GM13976 (cell line): ENCODE data around the gene RPL22.

Source experiments
- DNase-seq: peaks from one replicate; pipeline ENCODE4 v3.0.0; 2012; ENCODE audit warnings: low spot score
- CTCF ChIP-seq: IDR thresholded peaks from 2 replicates; pipeline ENCODE4 v1.5.1; 2012; ENCODE audit warnings: borderline replicate concordance, mild to moderate bottlenecking; ENCODE audit not compliant: insufficient read depth; ENCODE audit errors: extremely low read depth, missing control alignments, control extremely low read depth
- in situ Hi-C: fragments of 300-500 bp; cut with MboI; formaldehyde crosslinking; loops from one replicate; pipeline ENCODE4 v1.12.0; 2022; ENCODE audit warnings: low sequenced_read_pairs, mixed read lengths, inconsistent platforms; ENCODE audit not compliant: unreplicated experiment

RPL22 gene

GRCh38 chr1:6170116-6170741 lies 29.2 kb downstream of the RPL22 start:
- in situ Hi-C loops: no loop called here

GRCh38 chr1:6168947-6169586 lies 30.3 kb downstream of the RPL22 start:
- no peak for TF ChIP-seq CTCF
- DNase-seq: no peak
- in situ Hi-C loops: no loop called here

More at GRCh38 chr1:6170116-6170741, 29.2 kb downstream of the RPL22 start:
- no peak for DNase-seq
- no peak for TF ChIP-seq CTCF

DNA sequence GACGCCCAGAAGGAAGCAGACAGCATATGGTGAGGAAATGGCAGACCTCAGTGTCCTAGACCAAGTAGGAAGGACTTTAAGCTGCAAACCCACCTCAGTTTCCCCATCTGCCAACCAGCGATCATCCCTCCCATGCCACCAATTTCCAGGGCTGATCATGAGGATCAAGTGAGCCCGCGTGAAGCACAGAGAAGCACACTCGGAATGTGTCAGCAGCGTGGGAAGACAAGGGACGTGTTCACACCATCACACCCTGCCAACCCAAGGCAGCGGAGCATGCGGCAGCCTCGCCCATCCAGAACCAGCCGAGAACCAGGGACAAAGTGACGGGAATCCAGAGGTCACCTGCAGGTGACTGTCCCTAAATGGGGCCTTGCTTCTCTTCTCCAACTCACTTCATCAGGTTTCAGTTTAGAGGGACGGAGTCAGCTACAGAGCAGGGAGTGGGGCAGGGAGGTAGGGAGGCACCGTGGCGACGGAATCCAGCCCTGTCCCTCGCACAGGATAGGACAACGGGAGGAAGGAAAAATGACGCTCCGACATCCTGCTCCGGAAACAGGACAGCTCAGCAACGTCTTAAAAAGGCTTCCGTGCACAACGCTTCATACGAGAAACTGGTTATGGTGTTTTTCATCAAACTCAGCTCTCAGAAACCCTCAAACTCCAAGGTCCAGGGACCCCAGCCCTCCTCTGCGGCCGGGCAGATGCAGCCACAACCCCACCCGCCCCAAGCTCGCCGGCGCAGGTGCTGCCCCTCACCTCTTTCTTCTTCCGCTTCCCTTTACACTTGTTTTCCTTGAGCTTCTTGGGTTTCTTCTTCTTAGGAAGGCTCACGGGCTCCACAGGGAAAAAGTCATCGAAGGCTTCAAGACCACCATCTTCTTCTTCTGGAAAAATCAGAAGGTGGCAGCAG lies 31.7 kb downstream of the RPL22 start:
- no peak for TF ChIP-seq CTCF
- in situ Hi-C loops: no loop called here

GRCh38 chr1:6166655-6167390 lies 32.6 kb downstream of the RPL22 start:
- TF ChIP-seq CTCF: no peak
- in situ Hi-C loops: no loop called here
- DNase-seq: no peak

More for the DNA sequence above, 31.7 kb downstream of the RPL22 start:
- DNase-seq: no peak

GRCh38 chr1:6166221-6166620 lies 33.2 kb downstream of the RPL22 start:
- TF ChIP-seq CTCF: no peak
- no peak for DNase-seq
- in situ Hi-C loops: no loop called here

- DNase-seq: no peak
- TF ChIP-seq CTCF: no peak
- in situ Hi-C loops: no loop called here
Measured at GRCh38 chr1:6165441-6165985, 33.9 kb downstream of the RPL22 start.
